ENCODE results near the gene PIM2. TPM values are rescaled to one million over a fixed set of nuclear protein-coding genes. Genes with fewer than 3 reads are reported as not detected.

PIM2 gene
- total RNA-seq, 1 experiment from 2014 or later: 4.4 TPM

DNA sequence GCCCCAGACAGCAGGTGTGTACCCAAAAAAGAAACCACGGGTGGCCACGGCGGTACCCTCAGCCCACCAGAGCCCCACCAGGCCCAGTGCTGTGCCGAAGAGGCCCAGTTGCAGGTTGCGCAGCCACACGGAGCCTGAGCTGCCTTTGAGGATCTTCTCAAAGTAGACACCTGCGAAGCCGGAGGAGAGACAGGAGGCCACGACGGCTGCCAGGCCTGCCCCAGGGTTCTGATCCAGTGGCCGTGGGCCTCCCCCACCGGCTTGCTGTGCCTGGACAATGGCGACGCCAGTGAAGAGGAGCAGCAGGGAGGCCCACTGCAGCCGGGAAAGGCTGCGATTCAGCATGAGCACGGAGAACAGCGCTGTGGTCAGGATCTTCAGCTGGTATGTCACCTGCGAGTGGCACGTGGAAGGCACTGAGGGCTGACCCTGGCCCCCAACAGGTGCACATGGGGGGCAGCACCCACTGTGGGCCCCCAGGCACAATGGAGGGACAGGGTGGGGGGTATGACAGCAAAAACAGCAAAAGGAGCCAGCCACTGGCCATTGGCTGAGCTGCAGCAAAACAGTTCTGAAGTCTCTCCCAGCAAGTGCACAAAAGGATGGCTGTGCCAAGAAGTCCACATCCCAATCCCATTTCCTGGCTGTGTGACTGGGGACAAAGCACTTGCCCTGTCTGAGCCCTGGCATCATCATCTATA, 13.6 kb downstream of the PIM2 start:
- DNase-seq: no peak
- Histone ChIP-seq H3K79me2 (ENCODE audit: low read depth) (peaks cover 3% of the 10 kb centered on the region), H4K20me1 (ENCODE audit: insufficient read depth) (no peaks in the 10 kb centered on the region), H3K9me3 (ENCODE audit: insufficient read depth, low read depth) (no peaks in the 10 kb centered on the region), H3K36me3 (ENCODE audit: low read depth) (no peaks in the 10 kb centered on the region), H3K27me3 (ENCODE audit: insufficient read depth, low read depth) (no peaks in the 10 kb centered on the region), H3K27ac (no peak overlapping the region), H3F3A (ENCODE audit: insufficient read depth, low read depth) (no peaks in the 10 kb centered on the region), H3K4me2 (no peak overlapping the region), H3K4me1 (replicated peaks; ENCODE audit: insufficient read depth) (no peaks in the 10 kb centered on the region), H2AFZ (no peak overlapping the region), H3K9me2 (ENCODE audit: insufficient read depth) (no peaks in the 10 kb centered on the region), H3K4me3 (no peak overlapping the region)
- intact Hi-C loops (cut with micrococcal nuclease; ENCODE audit: unreplicated experiment): no loop called here
- CTCF ChIA-PET: no interaction called here
- no TSS peak for BruUV-seq (replicated peaks)
- POLR2A ChIA-PET (ENCODE audit: unreplicated experiment): no interaction called here
- TF ChIP-seq CTCF (conservative IDR thresholded peaks at IDR 0.05): no peak
- TF ChIP-seq EZH2 (IDR thresholded peaks at IDR 0.05; ENCODE audit: low read depth): no peak

DNA sequence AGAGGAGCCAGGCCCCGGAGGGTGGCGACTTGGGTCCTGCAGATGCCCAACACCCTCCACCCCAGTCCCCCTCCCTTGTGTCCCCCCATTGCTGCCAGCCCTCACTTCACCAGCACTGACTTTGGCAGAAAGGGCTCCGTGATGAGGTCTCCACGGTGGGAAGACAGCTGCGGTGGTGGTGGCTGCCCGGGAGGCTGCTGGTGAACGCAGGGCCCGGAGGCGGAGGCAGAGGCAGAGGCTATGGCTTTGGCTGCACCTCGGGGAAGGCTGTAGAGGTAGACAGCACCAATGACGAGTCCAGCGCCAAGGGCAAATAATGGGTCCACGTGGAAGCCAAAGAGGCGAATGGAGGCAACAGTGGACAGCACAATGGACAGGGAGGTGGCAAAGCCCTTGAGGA, 14.2 kb downstream of the PIM2 start:
- Histone ChIP-seq H3K27me3 (ENCODE audit: insufficient read depth, low read depth) (no peaks in the 10 kb centered on the region), H3F3A (ENCODE audit: insufficient read depth, low read depth) (no peaks in the 10 kb centered on the region), H3K4me1 (replicated peaks; ENCODE audit: insufficient read depth) (no peaks in the 10 kb centered on the region), H3K4me3 (no peak overlapping the region), H2AFZ (no peak overlapping the region), H3K79me2 (ENCODE audit: low read depth) (peaks cover 3% of the 10 kb centered on the region; the same call in 1 of the 2 replicates), H3K4me2 (no peak overlapping the region), H4K20me1 (ENCODE audit: insufficient read depth) (no peaks in the 10 kb centered on the region), H3K9me2 (ENCODE audit: insufficient read depth) (no peaks in the 10 kb centered on the region), H3K27ac (no peak overlapping the region), H3K9me3 (ENCODE audit: insufficient read depth, low read depth) (no peaks in the 10 kb centered on the region), H3K36me3 (ENCODE audit: low read depth) (no peaks in the 10 kb centered on the region)
- TF ChIP-seq EZH2 (IDR thresholded peaks at IDR 0.05; ENCODE audit: low read depth): no peak
- TF ChIP-seq CTCF (conservative IDR thresholded peaks at IDR 0.05): no peak
- no peak for DNase-seq
- no TSS peak for BruUV-seq (replicated peaks)
- ChIA-PET CTCF (no interaction called here), POLR2A (ENCODE audit: unreplicated experiment) (no interaction called here)
- intact Hi-C loops (cut with micrococcal nuclease; ENCODE audit: unreplicated experiment): no loop called here

DNA sequence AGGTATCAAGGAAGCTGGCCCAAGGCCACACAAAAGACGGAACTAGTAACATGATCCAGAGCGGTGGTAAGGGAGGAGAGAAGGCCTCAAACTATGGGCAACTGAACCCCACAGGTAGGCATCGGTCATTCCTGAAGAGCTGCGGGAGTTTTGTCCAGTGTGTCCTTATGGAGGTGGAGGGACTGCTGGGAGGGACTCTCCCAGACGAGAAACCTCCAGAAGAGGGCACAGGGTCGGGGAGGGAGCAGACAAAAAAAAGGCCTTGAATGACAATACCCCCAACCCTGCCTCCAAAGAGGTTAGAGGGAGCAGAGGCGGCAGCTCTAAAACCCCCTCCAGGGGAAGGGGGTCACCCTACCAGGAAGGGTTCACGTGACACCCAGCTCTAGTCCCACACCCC, 14.6 kb downstream of the PIM2 start:
- CTCF ChIA-PET: no interaction called here
- DNase-seq: no peak

More for the DNA sequence above, 14.6 kb downstream of the PIM2 start:
- POLR2A ChIA-PET (ENCODE audit: unreplicated experiment): no interaction called here
- Histone ChIP-seq H3K27ac (no peak overlapping the region), H3K9me2 (ENCODE audit: insufficient read depth) (no peaks in the 10 kb centered on the region), H3K36me3 (ENCODE audit: low read depth) (no peaks in the 10 kb centered on the region), H3K4me3 (no peak overlapping the region), H3K79me2 (ENCODE audit: low read depth) (peaks cover 7% of the 10 kb centered on the region; the same call in 1 of the 2 replicates), H3K9me3 (ENCODE audit: insufficient read depth, low read depth) (no peaks in the 10 kb centered on the region), H3F3A (ENCODE audit: insufficient read depth, low read depth) (no peaks in the 10 kb centered on the region), H4K20me1 (ENCODE audit: insufficient read depth) (no peaks in the 10 kb centered on the region), H3K4me1 (replicated peaks; ENCODE audit: insufficient read depth) (no peaks in the 10 kb centered on the region), H2AFZ (no peak overlapping the region), H3K27me3 (ENCODE audit: insufficient read depth, low read depth) (no peaks in the 10 kb centered on the region), H3K4me2 (no peak overlapping the region)
- BruUV-seq (replicated peaks): no TSS peak
- intact Hi-C loops (cut with micrococcal nuclease; ENCODE audit: unreplicated experiment): no loop called here
- TF ChIP-seq EZH2 (IDR thresholded peaks at IDR 0.05; ENCODE audit: low read depth): no peak
- TF ChIP-seq CTCF (conservative IDR thresholded peaks at IDR 0.05): no peak
